DOHH2 (cell line): ENCODE measurements around the gene NGEF.

ENCODE experiments used
- H3F3A ChIP-seq: fragments of 200-600 bp; sonication (generic), shearing (Covaris generic); 2 replicates; pipeline ENCODE4 v1.6.0; 2016; ENCODE audit warnings: antibody characterized with exemption, mild to moderate bottlenecking; ENCODE audit not compliant: control insufficient read depth, insufficient read depth
- H3K27ac ChIP-seq: fragments of 200-600 bp; sonication (generic); 2 replicates; pipeline ENCODE4 v1.5.1; 2014; ENCODE audit warnings: low read depth, mild to moderate bottlenecking, low read length, moderate library complexity
- H3K27me3 ChIP-seq: fragments of 200-600 bp; sonication (generic); 2 replicates; pipeline ENCODE4 v1.6.1; 2014; ENCODE audit warnings: mild to moderate bottlenecking, low read length, mixed read lengths; ENCODE audit not compliant: control insufficient read depth
- H3K36me3 ChIP-seq: fragments of 200-600 bp; sonication (generic); 2 replicates; pipeline ENCODE4 v1.6.1; 2014; ENCODE audit warnings: mild to moderate bottlenecking, low read length, moderate library complexity, mixed read lengths; ENCODE audit not compliant: control insufficient read depth
- H3K4me1 ChIP-seq: fragments of 200-600 bp; sonication (generic); 2 replicates; pipeline ENCODE4 v1.6.1; 2014; ENCODE audit warnings: mild to moderate bottlenecking, low read length, mixed read lengths; ENCODE audit not compliant: control insufficient read depth
- H3K4me2 ChIP-seq: fragments of 200-600 bp; sonication (generic); 2 replicates; pipeline ENCODE4 v1.6.0; 2014; ENCODE audit warnings: mild to moderate bottlenecking, low read length, moderate library complexity
- H3K4me3 ChIP-seq: fragments of 200-600 bp; sonication (generic); 2 replicates; pipeline ENCODE4 v1.5.1; 2014; ENCODE audit warnings: mild to moderate bottlenecking, low read length, mixed read lengths
- H3K79me2 ChIP-seq: fragments of 200-600 bp; sonication (generic); 2 replicates; pipeline ENCODE4 v1.6.1; 2014; ENCODE audit warnings: mild to moderate bottlenecking, low read length, mixed read lengths; ENCODE audit not compliant: control insufficient read depth
- H3K9me2 ChIP-seq: fragments of 200-600 bp; sonication (generic); replicated peaks from 2 replicates; pipeline ENCODE4 v1.6.1; 2014; ENCODE audit warnings: mild to moderate bottlenecking, low read length, mixed read lengths; ENCODE audit not compliant: control insufficient read depth
- H3K9me3 ChIP-seq: fragments of 200-600 bp; sonication (generic); 2 replicates; pipeline ENCODE4 v1.6.1; 2014; ENCODE audit warnings: antibody characterized with exemption, low read length, mixed read lengths; ENCODE audit not compliant: control insufficient read depth, insufficient read depth
- H4K20me1 ChIP-seq: fragments of 200-600 bp; sonication (generic); 2 replicates; pipeline ENCODE4 v1.6.0; 2014; ENCODE audit warnings: low read depth, mild to moderate bottlenecking, antibody characterized with exemption, low read length, moderate library complexity; ENCODE audit not compliant: control insufficient read depth, insufficient read depth
- CTCF ChIP-seq: fragments of 200-600 bp; sonication (generic); IDR thresholded peaks from one replicate; pipeline ENCODE4 v1.5.1; 2014; ENCODE audit warnings: antibody characterized with exemption, mild to moderate bottlenecking, low read depth, low read length; ENCODE audit not compliant: poor library complexity, severe bottlenecking
- EZH2phosphoT487 ChIP-seq: fragments of 200-600 bp; sonication (generic); IDR thresholded peaks from 2 replicates; pipeline ENCODE4 v1.6.1; 2017; ENCODE audit warnings: borderline replicate concordance, mild to moderate bottlenecking, antibody characterized with exemption, low read length, moderate library complexity, mixed read lengths

Gene NGEF

GRCh38 chr2:232898592-232899543 is 114.2 kb downstream of the NGEF start:
- Histone ChIP-seq H3K27me3 (0 out of 2 replicates have a peak, but pooled peaks cover 2% of the 10 kb centered on the region), H3K27ac (no peak overlapping the region), H3K79me2 (no peaks in the 10 kb centered on the region), H3K4me3 (no peak overlapping the region), H4K20me1 (no peaks in the 10 kb centered on the region), H3K4me2 (no peak overlapping the region), H3K4me1 (no peaks in the 10 kb centered on the region), H3K9me3 (no peaks in the 10 kb centered on the region), H3K36me3 (no peaks in the 10 kb centered on the region), H3F3A (no peaks in the 10 kb centered on the region), H3K9me2 (no peaks in the 10 kb centered on the region)
- TF ChIP-seq EZH2phosphoT487, result no peak
- TF ChIP-seq CTCF, result no peak

GRCh38 chr2:232897598-232898408 is 115.3 kb downstream of the NGEF start:
- H3K4me3 ChIP-seq, result no peak overlapping the region

More at GRCh38 chr2:232897598-232898408, 115.3 kb downstream of the NGEF start:
- Histone ChIP-seq H3K79me2 (no peaks in the 10 kb centered on the region), H3K4me1 (no peaks in the 10 kb centered on the region), H3K4me2 (no peak overlapping the region), H3K27me3 (0 out of 2 replicates have a peak, but pooled peaks cover 2% of the 10 kb centered on the region), H3K9me2 (no peaks in the 10 kb centered on the region), H3K27ac (no peak overlapping the region), H4K20me1 (no peaks in the 10 kb centered on the region), H3F3A (no peaks in the 10 kb centered on the region), H3K9me3 (no peaks in the 10 kb centered on the region), H3K36me3 (no peaks in the 10 kb centered on the region)
- TF ChIP-seq CTCF, result no peak
- TF ChIP-seq EZH2phosphoT487, result no peak
